ENCODE results near the gene GNPDA1. TPM values are rescaled to one million over a fixed set of nuclear protein-coding genes. Genes with fewer than 3 reads are reported as not detected.
A peak's percentile ranks its signal among the peaks of the same experiment; 100 is the strongest.

GNPDA1 gene
- total and polyA plus RNA-seq, 9 of the 15 experiments (the other 6 are each of a cell fraction or from before 2014, with no cell fraction given) = 14.1 to 145 (median 52.2) TPM

DNA sequence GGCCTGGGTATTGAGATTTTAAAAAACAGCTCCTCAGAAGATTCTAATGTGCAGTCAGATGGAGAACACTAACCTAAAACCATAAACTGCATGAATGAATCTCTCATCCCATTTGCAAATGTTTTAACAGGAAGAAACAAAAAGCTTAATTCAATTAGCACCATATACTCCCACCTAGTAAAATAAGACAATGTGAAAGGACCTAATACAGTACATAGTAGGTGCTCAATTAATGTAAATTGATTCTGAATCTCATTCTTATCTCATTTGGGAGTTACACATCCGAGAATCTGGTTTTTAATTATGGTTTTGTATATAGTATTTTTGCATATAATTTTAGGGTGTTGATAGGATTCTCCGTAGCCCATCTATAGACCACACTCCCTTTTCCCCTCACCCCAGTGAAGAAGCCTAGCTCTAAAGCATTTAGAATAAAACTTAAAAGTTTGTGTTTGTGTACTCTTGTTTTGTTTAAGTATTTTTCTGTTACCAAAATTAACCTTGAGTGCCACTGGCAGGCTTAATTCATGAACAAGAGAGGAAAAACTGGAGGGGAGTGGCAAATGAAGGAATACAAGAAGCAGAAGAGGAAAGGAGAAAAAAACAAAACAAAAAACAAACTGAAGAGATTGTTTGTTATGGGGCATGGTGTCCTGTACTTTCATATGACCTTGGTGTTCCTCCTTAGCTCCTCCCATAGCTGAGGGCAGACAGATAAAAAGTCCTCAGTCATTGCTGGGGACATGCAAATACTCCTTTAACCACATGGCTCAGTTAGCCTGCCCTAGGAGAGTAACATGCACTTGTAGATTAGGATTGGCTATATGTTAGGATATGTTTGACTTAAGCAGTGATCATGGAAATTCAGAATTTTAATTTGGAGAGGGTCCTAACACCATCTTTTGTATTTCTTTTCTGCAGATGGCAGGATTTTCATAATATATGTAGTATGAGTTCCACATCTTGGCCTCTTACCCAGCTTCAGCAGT lies 42.8 kb downstream of the GNPDA1 start (continued):
- TF ChIP-seq MBD2 (IDR thresholded peaks at IDR 0.05; ENCODE audit: borderline replicate concordance, low read depth) = no peak
- no peak for TF ChIP-seq ZNF12 (CRISPR knock-in tag; IDR thresholded peaks at IDR 0.05)
- TF ChIP-seq GTF2E2 (tag; IDR thresholded peaks at IDR 0.05) = no peak
- TF ChIP-seq, protein P1, sequence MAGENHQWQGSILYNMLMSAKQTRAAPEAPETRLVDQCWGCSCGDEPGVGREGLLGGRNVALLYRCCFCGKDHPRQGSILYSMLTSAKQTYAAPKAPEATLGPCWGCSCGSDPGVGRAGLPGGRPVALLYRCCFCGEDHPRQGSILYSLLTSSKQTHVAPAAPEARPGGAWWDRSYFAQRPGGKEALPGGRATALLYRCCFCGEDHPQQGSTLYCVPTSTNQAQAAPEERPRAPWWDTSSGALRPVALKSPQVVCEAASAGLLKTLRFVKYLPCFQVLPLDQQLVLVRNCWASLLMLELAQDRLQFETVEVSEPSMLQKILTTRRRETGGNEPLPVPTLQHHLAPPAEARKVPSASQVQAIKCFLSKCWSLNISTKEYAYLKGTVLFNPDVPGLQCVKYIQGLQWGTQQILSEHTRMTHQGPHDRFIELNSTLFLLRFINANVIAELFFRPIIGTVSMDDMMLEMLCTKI (IDR thresholded peaks at IDR 0.05; ENCODE audit: partially characterized antibody) = no peak
- no peak for TF ChIP-seq NCOA1 (IDR thresholded peaks at IDR 0.05; ENCODE audit: low read depth)
- no peak for TF ChIP-seq TAF15 (IDR thresholded peaks at IDR 0.05; ENCODE audit: low read depth, low read length)
- no peak for TF ChIP-seq RBM15 (IDR thresholded peaks at IDR 0.05; ENCODE audit: insufficient read depth, low read length)
- TF ChIP-seq, protein P2, sequence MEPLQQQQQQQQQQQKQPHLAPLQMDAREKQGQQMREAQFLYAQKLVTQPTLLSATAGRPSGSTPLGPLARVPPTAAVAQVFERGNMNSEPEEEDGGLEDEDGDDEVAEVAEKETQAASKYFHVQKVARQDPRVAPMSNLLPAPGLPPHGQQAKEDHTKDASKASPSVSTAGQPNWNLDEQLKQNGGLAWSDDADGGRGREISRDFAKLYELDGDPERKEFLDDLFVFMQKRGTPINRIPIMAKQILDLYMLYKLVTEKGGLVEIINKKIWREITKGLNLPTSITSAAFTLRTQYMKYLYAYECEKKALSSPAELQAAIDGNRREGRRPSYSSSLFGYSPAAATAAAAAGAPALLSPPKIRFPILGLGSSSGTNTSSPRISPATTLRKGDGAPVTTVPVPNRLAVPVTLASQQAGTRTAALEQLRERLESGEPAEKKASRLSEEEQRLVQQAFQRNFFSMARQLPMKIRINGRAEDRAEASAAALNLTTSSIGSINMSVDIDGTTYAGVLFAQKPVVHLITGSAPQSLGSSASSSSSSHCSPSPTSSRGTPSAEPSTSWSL (CRISPR knock-in tag; IDR thresholded peaks at IDR 0.05; ENCODE audit: borderline replicate concordance) = no peak
- no peak for TF ChIP-seq NELFE (IDR thresholded peaks at IDR 0.05; ENCODE audit: insufficient read depth, insufficient read length)
- TF ChIP-seq, protein P3, sequence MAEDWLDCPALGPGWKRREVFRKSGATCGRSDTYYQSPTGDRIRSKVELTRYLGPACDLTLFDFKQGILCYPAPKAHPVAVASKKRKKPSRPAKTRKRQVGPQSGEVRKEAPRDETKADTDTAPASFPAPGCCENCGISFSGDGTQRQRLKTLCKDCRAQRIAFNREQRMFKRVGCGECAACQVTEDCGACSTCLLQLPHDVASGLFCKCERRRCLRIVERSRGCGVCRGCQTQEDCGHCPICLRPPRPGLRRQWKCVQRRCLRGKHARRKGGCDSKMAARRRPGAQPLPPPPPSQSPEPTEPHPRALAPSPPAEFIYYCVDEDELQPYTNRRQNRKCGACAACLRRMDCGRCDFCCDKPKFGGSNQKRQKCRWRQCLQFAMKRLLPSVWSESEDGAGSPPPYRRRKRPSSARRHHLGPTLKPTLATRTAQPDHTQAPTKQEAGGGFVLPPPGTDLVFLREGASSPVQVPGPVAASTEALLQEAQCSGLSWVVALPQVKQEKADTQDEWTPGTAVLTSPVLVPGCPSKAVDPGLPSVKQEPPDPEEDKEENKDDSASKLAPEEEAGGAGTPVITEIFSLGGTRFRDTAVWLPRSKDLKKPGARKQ (CRISPR knock-in tag; IDR thresholded peaks at IDR 0.05) = no peak
- peak; percentile 72 for TF ChIP-seq TEAD4 (IDR thresholded peaks at IDR 0.05; ENCODE audit: low read length)
- TF ChIP-seq TEAD4 (CRISPR knock-in tag; IDR thresholded peaks at IDR 0.05; ENCODE audit: borderline replicate concordance) = no peak
- TF ChIP-seq, protein P4, sequence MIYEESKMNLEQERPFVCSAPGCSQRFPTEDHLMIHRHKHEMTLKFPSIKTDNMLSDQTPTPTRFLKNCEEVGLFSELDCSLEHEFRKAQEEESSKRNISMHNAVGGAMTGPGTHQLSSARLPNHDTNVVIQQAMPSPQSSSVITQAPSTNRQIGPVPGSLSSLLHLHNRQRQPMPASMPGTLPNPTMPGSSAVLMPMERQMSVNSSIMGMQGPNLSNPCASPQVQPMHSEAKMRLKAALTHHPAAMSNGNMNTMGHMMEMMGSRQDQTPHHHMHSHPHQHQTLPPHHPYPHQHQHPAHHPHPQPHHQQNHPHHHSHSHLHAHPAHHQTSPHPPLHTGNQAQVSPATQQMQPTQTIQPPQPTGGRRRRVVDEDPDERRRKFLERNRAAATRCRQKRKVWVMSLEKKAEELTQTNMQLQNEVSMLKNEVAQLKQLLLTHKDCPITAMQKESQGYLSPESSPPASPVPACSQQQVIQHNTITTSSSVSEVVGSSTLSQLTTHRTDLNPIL (CRISPR knock-in tag; IDR thresholded peaks at IDR 0.05) = no peak
- TF ChIP-seq KDM4B (IDR thresholded peaks at IDR 0.05; ENCODE audit: borderline replicate concordance in 2 of 2, low read depth in 1 of 2) = no peak
- TF ChIP-seq, protein P5, sequence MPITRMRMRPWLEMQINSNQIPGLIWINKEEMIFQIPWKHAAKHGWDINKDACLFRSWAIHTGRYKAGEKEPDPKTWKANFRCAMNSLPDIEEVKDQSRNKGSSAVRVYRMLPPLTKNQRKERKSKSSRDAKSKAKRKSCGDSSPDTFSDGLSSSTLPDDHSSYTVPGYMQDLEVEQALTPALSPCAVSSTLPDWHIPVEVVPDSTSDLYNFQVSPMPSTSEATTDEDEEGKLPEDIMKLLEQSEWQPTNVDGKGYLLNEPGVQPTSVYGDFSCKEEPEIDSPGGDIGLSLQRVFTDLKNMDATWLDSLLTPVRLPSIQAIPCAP (CRISPR knock-in tag; IDR thresholded peaks at IDR 0.05; ENCODE audit: borderline replicate concordance) = no peak
- peak; percentile 75 for TF ChIP-seq MAFK (IDR thresholded peaks at IDR 0.05; ENCODE audit: low read length)
- TF ChIP-seq POU5F1 (IDR thresholded peaks at IDR 0.05; ENCODE audit: borderline replicate concordance, low read depth, low read length, partially characterized antibody) = no peak
- TF ChIP-seq PURB (CRISPR knock-in tag; IDR thresholded peaks at IDR 0.05; ENCODE audit: low read depth) = no peak
